Effector memory CD4-positive, alpha-beta T cell (primary cell): ENCODE measurements around the gene LHPP.

Source experiments
- DNase-seq, 3 donors: peaks; one replicate each; pipeline ENCODE4 v3.0.0-alpha.2; 2020
- H3K27ac ChIP-seq: 2 replicates; pipeline ENCODE4 v1.7.0; 2013; ENCODE audit warnings: mild to moderate bottlenecking, low read length, moderate library complexity; ENCODE audit not compliant: insufficient read depth, poor library complexity, severe bottlenecking
- H3K27me3 ChIP-seq: replicated peaks from 2 replicates; pipeline ENCODE4 v1.7.0; 2013; ENCODE audit warnings: mild to moderate bottlenecking, low read length; ENCODE audit not compliant: insufficient read depth, control insufficient read depth, poor library complexity, severe bottlenecking
- H3K36me3 ChIP-seq: 2 replicates; pipeline ENCODE4 v1.7.0; 2013; ENCODE audit warnings: mild to moderate bottlenecking, low read length, moderate library complexity; ENCODE audit not compliant: control insufficient read depth, insufficient read depth
- H3K4me1 ChIP-seq: 2 replicates; pipeline ENCODE4 v1.7.0; 2013; ENCODE audit warnings: low read length, mild to moderate bottlenecking; ENCODE audit not compliant: control insufficient read depth, insufficient read depth, poor library complexity, severe bottlenecking
- H3K4me3 ChIP-seq: 2 replicates; pipeline ENCODE4 v1.7.0; 2013; ENCODE audit warnings: low read length, low read depth, mild to moderate bottlenecking; ENCODE audit not compliant: insufficient read depth, poor library complexity, severe bottlenecking
- H3K9me3 ChIP-seq: 2 replicates; pipeline ENCODE4 v1.7.0; 2013; ENCODE audit warnings: mild to moderate bottlenecking, low read length, moderate library complexity; ENCODE audit not compliant: control insufficient read depth

LHPP gene

GRCh38 chr10:124596962-124597845 is 135.6 kb downstream of the LHPP start:
- DNase-seq, result no peak
- H3K27me3 ChIP-seq, result no peaks in the 10 kb centered on the region
- H3K9me3 ChIP-seq, result no peaks in the 10 kb centered on the region
- no peak overlapping the region for H3K27ac ChIP-seq
- H3K36me3 ChIP-seq, result no peaks in the 10 kb centered on the region
- H3K4me1 ChIP-seq, result no peaks in the 10 kb centered on the region
- H3K4me3 ChIP-seq, result no peak overlapping the region

- DNase-seq, result no peak
- Histone ChIP-seq H3K4me1 (no peaks in the 10 kb centered on the region), H3K4me3 (no peak overlapping the region), H3K27ac (no peak overlapping the region), H3K9me3 (no peaks in the 10 kb centered on the region), H3K36me3 (no peaks in the 10 kb centered on the region), H3K27me3 (no peaks in the 10 kb centered on the region)
Measured at GRCh38 chr10:124597846-124598165, 136.2 kb downstream of the LHPP start.

GRCh38 chr10:124598196-124598595 is 136.6 kb downstream of the LHPP start:
- Histone ChIP-seq H3K4me3 (no peak overlapping the region), H3K9me3 (no peaks in the 10 kb centered on the region), H3K27ac (no peak overlapping the region), H3K36me3 (no peaks in the 10 kb centered on the region), H3K27me3 (no peaks in the 10 kb centered on the region), H3K4me1 (no peaks in the 10 kb centered on the region)
- no peak for DNase-seq

- Histone ChIP-seq H3K27me3 (no peaks in the 10 kb centered on the region), H3K4me1 (no peaks in the 10 kb centered on the region), H3K27ac (no peak overlapping the region), H3K36me3 (no peaks in the 10 kb centered on the region), H3K4me3 (no peak overlapping the region), H3K9me3 (no peaks in the 10 kb centered on the region)
- no peak for DNase-seq
Measured at GRCh38 chr10:124598773-124599587, 137.4 kb downstream of the LHPP start.

- Histone ChIP-seq H3K4me1 (no peaks in the 10 kb centered on the region), H3K27ac (no peak overlapping the region), H3K27me3 (no peaks in the 10 kb centered on the region), H3K9me3 (no peaks in the 10 kb centered on the region), H3K4me3 (no peak overlapping the region), H3K36me3 (no peaks in the 10 kb centered on the region)
- DNase-seq, result no peak
Measured at GRCh38 chr10:124599588-124600050, 138.0 kb downstream of the LHPP start.

- no peaks in the 10 kb centered on the region for H3K4me1 ChIP-seq
- no peak for DNase-seq
Measured at GRCh38 chr10:124600051-124600880, 138.6 kb downstream of the LHPP start.

GRCh38 chr10:124601016-124601415 is 139.4 kb downstream of the LHPP start:
- H3K36me3 ChIP-seq, result no peaks in the 10 kb centered on the region
- no peaks in the 10 kb centered on the region for H3K27me3 ChIP-seq
- H3K27ac ChIP-seq, result no peak overlapping the region
- no peak for DNase-seq
- no peak overlapping the region for H3K4me3 ChIP-seq
- H3K9me3 ChIP-seq, result no peaks in the 10 kb centered on the region
- no peaks in the 10 kb centered on the region for H3K4me1 ChIP-seq

More at GRCh38 chr10:124600051-124600880, 138.6 kb downstream of the LHPP start:
- Histone ChIP-seq H3K36me3 (no peaks in the 10 kb centered on the region), H3K4me3 (no peak overlapping the region), H3K27ac (no peak overlapping the region), H3K27me3 (no peaks in the 10 kb centered on the region), H3K9me3 (no peaks in the 10 kb centered on the region)

GRCh38 chr10:124601431-124602120 is 140.0 kb downstream of the LHPP start:
- Histone ChIP-seq H3K9me3 (no peaks in the 10 kb centered on the region), H3K4me1 (no peaks in the 10 kb centered on the region), H3K27me3 (no peaks in the 10 kb centered on the region), H3K4me3 (no peak overlapping the region), H3K36me3 (no peaks in the 10 kb centered on the region), H3K27ac (no peak overlapping the region)
- DNase-seq, result no peak

GRCh38 chr10:124602121-124602561 is 140.5 kb downstream of the LHPP start:
- no peak overlapping the region for H3K4me3 ChIP-seq
- no peak for DNase-seq
- no peaks in the 10 kb centered on the region for H3K9me3 ChIP-seq
- H3K27me3 ChIP-seq, result no peaks in the 10 kb centered on the region
- no peaks in the 10 kb centered on the region for H3K36me3 ChIP-seq
- no peak overlapping the region for H3K27ac ChIP-seq
- H3K4me1 ChIP-seq, result no peaks in the 10 kb centered on the region
